GM12865 (cell line): ENCODE measurements around the gene PLS3.

Experiments used
- DNase-seq: peaks from one replicate; pipeline ENCODE4 v3.0.0; 2010; ENCODE audit warnings: low read depth
- H3K4me3 ChIP-seq: 2 replicates; pipeline ENCODE4 v1.5.1; 2011; ENCODE audit warnings: mild to moderate bottlenecking, low read depth, low read length, control low read depth
- CTCF ChIP-seq: IDR thresholded peaks from 2 replicates; pipeline ENCODE4 v1.5.1; 2011; ENCODE audit warnings: low read length, control low read depth, low read depth, inconsistent platforms; ENCODE audit not compliant: insufficient read depth; ENCODE audit errors: missing control alignments

The PLS3 gene

GRCh38 chrX:115696939-115697338, 136.0 kb downstream of the PLS3 start:
- no peak for DNase-seq
- H3K4me3 ChIP-seq: no peak overlapping the region
- no peak for TF ChIP-seq CTCF

GRCh38 chrX:115697806-115698205, 136.8 kb downstream of the PLS3 start:
- DNase-seq: no peak
- TF ChIP-seq CTCF: no peak
- no peak overlapping the region for H3K4me3 ChIP-seq
